Parathyroid adenoma (tissue), 2 donors: Measurements from ENCODE around the gene SPECC1.

Experiments
- H2AFZ ChIP-seq: fragments of 300-600 bp; sonication (generic); one replicate; pipeline ENCODE4 v1.7.0; 2017; ENCODE audit warnings: antibody characterized with exemption, mild to moderate bottlenecking
- H3K27ac ChIP-seq: fragments of 300-600 bp; sonication (generic); one replicate; pipeline ENCODE4 v1.7.0; 2017
- H3K27me3 ChIP-seq: fragments of 300-600 bp; sonication (generic); one replicate; pipeline ENCODE4 v1.7.0; 2017; ENCODE audit warnings: low read length; ENCODE audit not compliant: control insufficient read depth, insufficient read depth
- H3K36me3 ChIP-seq: fragments of 300-600 bp; sonication (generic); one replicate; pipeline ENCODE4 v1.7.0; 2017; ENCODE audit warnings: low read length; ENCODE audit not compliant: control insufficient read depth, insufficient read depth
- H3K4me1 ChIP-seq: fragments of 300-600 bp; sonication (generic); one replicate; pipeline ENCODE4 v1.7.0; 2017; ENCODE audit warnings: control low read depth
- H3K4me2 ChIP-seq: fragments of 300-600 bp; sonication (generic); one replicate; pipeline ENCODE4 v1.7.0; 2017; ENCODE audit warnings: low read length
- H3K4me3 ChIP-seq: fragments of 300-600 bp; sonication (generic); one replicate; pipeline ENCODE4 v1.7.0; 2017; ENCODE audit warnings: low read depth, low read length
- H3K79me2 ChIP-seq: fragments of 300-600 bp; sonication (generic); one replicate; pipeline ENCODE4 v1.7.0; 2017; ENCODE audit warnings: control low read depth
- H3K9ac ChIP-seq: fragments of 300-600 bp; sonication (generic); one replicate; pipeline ENCODE4 v1.7.0; 2017; ENCODE audit warnings: mild to moderate bottlenecking
- H3K9me3 ChIP-seq: fragments of 300-600 bp; sonication (generic); one replicate; pipeline ENCODE4 v1.7.0; 2017; ENCODE audit warnings: low read length; ENCODE audit not compliant: control insufficient read depth
- TF ChIP-seq, protein P1 (sequence below): fragments of 300-600 bp; sonication (generic); IDR thresholded peaks from one replicate; pipeline ENCODE4 v1.7.0; 2017; ENCODE audit warnings: antibody characterized with exemption, mild to moderate bottlenecking
- donor health status: primary hyperparathyroidism.

The SPECC1 gene

DNA sequence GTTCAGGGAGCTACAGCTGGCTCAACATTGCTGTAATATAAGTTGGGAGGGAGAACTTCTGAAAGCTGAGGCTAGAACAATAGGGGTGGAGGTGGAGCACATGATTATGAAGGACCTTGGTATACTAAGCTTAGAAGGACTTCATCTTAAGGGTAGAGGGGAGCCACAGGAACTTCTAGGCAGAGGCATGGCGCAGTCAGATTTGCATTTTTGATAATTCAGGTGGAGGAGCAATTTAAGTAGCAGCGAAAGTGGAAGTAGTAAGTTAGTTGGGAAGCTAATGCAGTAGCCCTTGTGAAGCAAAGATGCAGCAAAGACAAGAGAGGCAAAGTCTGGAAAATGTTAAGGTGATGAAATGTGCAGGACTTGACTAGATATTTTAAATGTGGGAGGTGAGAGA is 144.1 kb downstream of the SPECC1 start:
- Histone ChIP-seq H3K4me1 (no peaks in the 10 kb centered on the region), H3K4me2 (no peak overlapping the region), H2AFZ (no peak overlapping the region), H3K36me3 (no peaks in the 10 kb centered on the region), H3K9me3 (no peaks in the 10 kb centered on the region), H3K27ac (no peak overlapping the region), H3K4me3 (no peak overlapping the region), H3K9ac (no peak overlapping the region), H3K79me2 (no peaks in the 10 kb centered on the region), H3K27me3 (no peaks in the 10 kb centered on the region)
- TF ChIP-seq, protein P1, sequence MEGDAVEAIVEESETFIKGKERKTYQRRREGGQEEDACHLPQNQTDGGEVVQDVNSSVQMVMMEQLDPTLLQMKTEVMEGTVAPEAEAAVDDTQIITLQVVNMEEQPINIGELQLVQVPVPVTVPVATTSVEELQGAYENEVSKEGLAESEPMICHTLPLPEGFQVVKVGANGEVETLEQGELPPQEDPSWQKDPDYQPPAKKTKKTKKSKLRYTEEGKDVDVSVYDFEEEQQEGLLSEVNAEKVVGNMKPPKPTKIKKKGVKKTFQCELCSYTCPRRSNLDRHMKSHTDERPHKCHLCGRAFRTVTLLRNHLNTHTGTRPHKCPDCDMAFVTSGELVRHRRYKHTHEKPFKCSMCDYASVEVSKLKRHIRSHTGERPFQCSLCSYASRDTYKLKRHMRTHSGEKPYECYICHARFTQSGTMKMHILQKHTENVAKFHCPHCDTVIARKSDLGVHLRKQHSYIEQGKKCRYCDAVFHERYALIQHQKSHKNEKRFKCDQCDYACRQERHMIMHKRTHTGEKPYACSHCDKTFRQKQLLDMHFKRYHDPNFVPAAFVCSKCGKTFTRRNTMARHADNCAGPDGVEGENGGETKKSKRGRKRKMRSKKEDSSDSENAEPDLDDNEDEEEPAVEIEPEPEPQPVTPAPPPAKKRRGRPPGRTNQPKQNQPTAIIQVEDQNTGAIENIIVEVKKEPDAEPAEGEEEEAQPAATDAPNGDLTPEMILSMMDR: no peak

DNA sequence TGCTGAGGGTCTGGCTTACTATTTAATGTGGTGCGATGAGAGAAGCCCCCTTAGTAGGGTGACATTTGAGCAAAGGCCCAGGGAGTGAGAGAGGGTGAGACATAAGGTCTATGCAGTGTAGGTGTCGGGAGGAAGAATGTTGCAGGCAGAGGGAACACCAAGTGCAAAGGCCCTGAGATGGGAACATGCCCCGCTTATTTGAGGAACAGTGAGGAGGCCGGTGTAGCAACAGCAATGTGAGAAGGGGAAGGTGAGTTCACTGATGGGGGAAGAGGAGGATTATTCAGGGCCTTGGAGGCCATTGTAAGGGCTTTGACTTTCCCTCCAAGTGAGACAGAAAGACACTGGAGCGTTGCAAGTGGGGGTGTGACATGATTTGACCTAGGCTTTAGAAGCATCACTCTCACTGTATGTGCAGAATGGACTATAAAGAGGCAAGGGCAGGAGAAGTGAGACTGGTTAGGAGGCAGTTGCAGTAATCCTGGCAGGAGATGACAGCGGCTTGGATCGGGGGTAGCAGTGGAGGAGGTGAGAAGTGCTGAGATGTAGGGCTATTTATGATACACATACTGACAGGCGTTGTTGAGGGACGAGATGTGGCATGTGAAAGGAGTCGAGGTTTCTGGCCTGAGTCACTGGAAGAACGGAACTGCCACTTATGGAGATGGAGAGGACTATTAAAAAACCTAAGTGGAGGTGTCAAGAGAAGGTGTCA is 145.3 kb downstream of the SPECC1 start:
- Histone ChIP-seq H3K4me3 (no peak overlapping the region), H3K79me2 (no peaks in the 10 kb centered on the region), H3K4me2 (no peak overlapping the region), H2AFZ (no peak overlapping the region), H3K4me1 (no peaks in the 10 kb centered on the region), H3K9ac (no peak overlapping the region), H3K36me3 (no peaks in the 10 kb centered on the region), H3K27ac (no peak overlapping the region), H3K27me3 (no peaks in the 10 kb centered on the region), H3K9me3 (no peaks in the 10 kb centered on the region)
- TF ChIP-seq, protein P1: no peak

- Histone ChIP-seq H3K27ac (peak overlapping the region; percentile 41), H3K79me2 (no peaks in the 10 kb centered on the region), H3K9ac (no peak overlapping the region)
These were observed 146.4 kb downstream of the SPECC1 start for GRCh38 chr17:20155258-20156195.

DNA sequence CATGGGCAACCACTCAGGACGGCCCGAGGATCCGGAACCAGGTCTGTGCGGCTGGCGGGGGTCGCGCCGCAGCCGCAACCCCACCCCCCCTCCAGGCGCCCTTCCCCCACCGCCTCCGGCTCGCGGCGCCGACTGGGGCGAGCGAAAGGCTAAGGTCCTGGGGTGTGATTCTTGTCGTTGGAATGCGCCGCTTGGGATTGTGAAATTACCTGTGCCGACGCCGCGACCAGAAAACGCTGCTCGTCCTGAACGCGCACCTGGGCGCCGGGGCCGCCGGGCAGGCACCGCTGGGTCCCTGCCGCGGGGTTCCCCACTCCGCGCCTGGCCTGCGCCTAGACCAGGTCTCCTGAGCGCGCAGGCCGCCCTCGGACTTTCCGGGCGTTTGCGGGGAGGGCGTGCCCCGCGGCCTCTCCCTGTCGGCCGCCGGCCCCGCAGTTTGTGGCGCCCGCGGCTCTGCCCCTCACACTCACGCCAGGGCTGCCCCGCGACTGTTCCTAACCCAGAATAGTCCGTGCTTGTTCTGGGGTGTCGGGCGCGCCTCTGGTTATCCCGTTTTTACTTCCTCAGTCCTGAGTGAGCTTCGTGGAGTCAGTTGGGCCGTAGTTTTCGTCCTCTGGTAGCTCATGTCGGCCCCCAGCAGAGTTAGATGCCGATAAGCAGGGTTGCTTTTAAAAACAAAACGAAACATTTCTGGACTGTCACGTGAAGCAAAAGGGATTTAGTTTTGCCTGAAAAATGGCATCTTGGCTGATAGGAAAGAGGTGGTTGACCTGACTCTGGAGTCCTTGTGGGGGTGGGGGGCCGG is 147.2 kb downstream of the SPECC1 start:
- peak overlapping the region; percentile 41 for H3K27ac ChIP-seq
- H3K27me3 ChIP-seq: no peaks in the 10 kb centered on the region
- H3K9ac ChIP-seq: peak overlapping the region; percentile 34
- H3K4me3 ChIP-seq: peak overlapping the region; percentile 59
- H3K4me1 ChIP-seq: no peaks in the 10 kb centered on the region
- no peaks in the 10 kb centered on the region for H3K79me2 ChIP-seq
- TF ChIP-seq, protein P1: no peak
- H3K4me2 ChIP-seq: peak overlapping the region; percentile 92
- peak overlapping the region; percentile 84 for H2AFZ ChIP-seq
- H3K9me3 ChIP-seq: no peaks in the 10 kb centered on the region
- H3K36me3 ChIP-seq: no peaks in the 10 kb centered on the region

More at GRCh38 chr17:20155258-20156195, 146.4 kb downstream of the SPECC1 start:
- Histone ChIP-seq H2AFZ (peak overlapping the region; percentile 84), H3K4me3 (peak overlapping the region; percentile 59), H3K27me3 (no peaks in the 10 kb centered on the region), H3K4me1 (no peaks in the 10 kb centered on the region), H3K36me3 (no peaks in the 10 kb centered on the region), H3K9me3 (no peaks in the 10 kb centered on the region), H3K4me2 (peak overlapping the region; percentile 92)
- TF ChIP-seq, protein P1: no peak
